WTC11 (cell line): ENCODE results near the gene ADCY10.
"Not testable (repeated sequence)": the region's sequence is repeated elsewhere in the genome, so short reads cannot be mapped to it uniquely, and the experiment has no call there.

ENCODE experiments used
- ATF2 ChIP-seq: sonication (generic); formaldehyde crosslinking; IDR thresholded peaks from 2 replicates; pipeline ENCODE4 v1.8.1; 2022; ENCODE audit warnings: low read depth, missing genetic modification reagents, borderline replicate concordance
- CTCF ChIP-seq: fragments of 200-600 bp; IDR thresholded peaks from 2 replicates; pipeline ENCODE4 v1.8.0; 2022; ENCODE audit warnings: antibody characterized with exemption
- NFE2L1 ChIP-seq: sonication (generic); formaldehyde crosslinking; IDR thresholded peaks from 2 replicates; pipeline ENCODE4 v1.8.1; 2023; ENCODE audit warnings: missing genetic modification reagents

GRCh38 chr1:167806235-167806634 lies 107.7 kb downstream of the ADCY10 start:
- TF ChIP-seq ATF2; CTCF; NFE2L1 (CRISPR knock-in tag): not testable (repeated sequence)
